Natural killer cell (primary cell): Measurements from ENCODE around the gene CCDC181. TPM values are rescaled to one million over a fixed set of nuclear protein-coding genes. Genes with fewer than 3 reads are reported as not detected.

ENCODE experiments used
- ATAC-seq, 3 donors: fragments of 150-1000 bp in 2 of 3; fragments of 200-7000 bp in 1 of 3; cut with Tn5 transposase; 1 replicate in 1 of 3; 2 replicates in 2 of 3; pipeline ENCODE4 v1.10.0; 2021; ENCODE audit warnings: mild to moderate bottlenecking in 2 of 3, moderate library complexity in 2 of 3
- DNase-seq, 2 donors: peaks; one replicate each; pipeline versions ENCODE4 v3.0.0 to v3.0.0-alpha.2; 2013 to 2021; ENCODE audit warnings: mixed read lengths in 1 of 2
- H3K27ac ChIP-seq: one replicate; pipeline ENCODE4 v1.5.1; 2013; ENCODE audit warnings: mild to moderate bottlenecking, low read length
- H3K27me3 ChIP-seq: one replicate; pipeline ENCODE4 v1.6.1; 2013; ENCODE audit warnings: low read length; ENCODE audit not compliant: control insufficient read depth, insufficient read depth
- H3K36me3 ChIP-seq: one replicate; pipeline ENCODE4 v1.6.1; 2013; ENCODE audit warnings: low read length; ENCODE audit not compliant: control insufficient read depth, insufficient read depth
- H3K4me1 ChIP-seq: one replicate; pipeline ENCODE4 v1.6.1; 2013; ENCODE audit warnings: low read length; ENCODE audit not compliant: control insufficient read depth, insufficient read depth
- H3K4me3 ChIP-seq: one replicate; pipeline ENCODE4 v1.5.1; 2013; ENCODE audit warnings: low read length
- H3K9me3 ChIP-seq: one replicate; pipeline ENCODE4 v1.6.1; 2013; ENCODE audit warnings: low read length; ENCODE audit not compliant: control insufficient read depth, insufficient read depth
- H3K27ac Mint-ChIP-seq, 2 donors: one replicate each; pipeline ENCODE4 v1.8.0; 2022; ENCODE audit warnings: mild to moderate bottlenecking in 2 of 2, mixed read lengths in 2 of 2, moderate library complexity in 1 of 2
- H3K27me3 Mint-ChIP-seq, 2 donors: one replicate each; pipeline ENCODE4 v1.8.0; 2022; ENCODE audit warnings: low read depth in 2 of 2, mixed read lengths in 2 of 2
- H3K36me3 Mint-ChIP-seq: one replicate; pipeline ENCODE4 v1.8.0; 2022; ENCODE audit warnings: mixed read lengths
- H3K4me1 Mint-ChIP-seq, 2 donors: one replicate each; pipeline ENCODE4 v1.8.0; 2022; ENCODE audit warnings: mixed read lengths in 2 of 2
- H3K4me3 Mint-ChIP-seq: one replicate; pipeline ENCODE4 v1.8.0; 2022; ENCODE audit warnings: mild to moderate bottlenecking, moderate library complexity, mixed read lengths
- H3K9me3 Mint-ChIP-seq, 2 donors: one replicate each; pipeline ENCODE4 v1.8.0; 2022; ENCODE audit warnings: mixed read lengths in 2 of 2
- CTCF ChIP-seq: fragments of 200-600 bp; IDR thresholded peaks from one replicate; pipeline ENCODE4 v1.8.0; 2022; ENCODE audit warnings: antibody characterized with exemption
- WGBS: methylation state at CpG from one replicate; pipeline ENCODE4 v1.1.7; 2013; ENCODE audit warnings: missing lambda C conversion rate; ENCODE audit not compliant: insufficient coverage; 5-methylcytosine and 5-hydroxymethylcytosine counted together
- intact Hi-C: fragments of 100-400 bp; cut with micrococcal nuclease; formaldehyde crosslinking; loops from one replicate; pipeline ENCODE4 v1.14.2; 2022
- total RNA-seq, 4 donors: library from RNA; stranded (reverse); fragments of 120-200 nt in 1 of 4; gene quantifications; one replicate each; pipeline versions ENCODE4 v1.2.3 to v1.2.4, GENCODE V29; 2013 to 2022

CCDC181 gene
- total RNA-seq, 3 donors from 2014 or later (not counting 1 experiment from before 2014, with no cell fraction given): not detected

GRCh38 chr1:169345511-169345910 is 81.8 kb downstream of the CCDC181 start:
- H3K9me3 Mint-ChIP-seq: no peaks in the 10 kb centered on the region
- H3K36me3 Mint-ChIP-seq: no peaks in the 10 kb centered on the region
- 97% methylated on average over 1 of the region's 1 CpG for WGBS
- Histone ChIP-seq H3K4me3 (no peak overlapping the region), H3K4me1 (no peaks in the 10 kb centered on the region), H3K27me3 (no peaks in the 10 kb centered on the region), H3K9me3 (no peaks in the 10 kb centered on the region), H3K27ac (no peak overlapping the region), H3K36me3 (no peaks in the 10 kb centered on the region)
- no peaks in the 10 kb centered on the region for H3K27me3 Mint-ChIP-seq
- H3K27ac Mint-ChIP-seq: no peak overlapping the region
- no peaks in the 10 kb centered on the region for H3K4me1 Mint-ChIP-seq
- TF ChIP-seq CTCF: no peak
- H3K4me3 Mint-ChIP-seq: no peak overlapping the region
- no peak for ATAC-seq
- intact Hi-C loops: loop anchor here (5.0 kb wide), 1 partner anchor 1003 kb away; no protein-coding TSS in a partner anchor
- DNase-seq: no peak

Other genes with a start within 250 kb of the CCDC181 start
- 1 to 10 TPM; 5.2 to 9.9 (median 9.8) TPM for gene NME7, start 59.7 kb downstream of the CCDC181 start, total RNA-seq
- 10 to 100 TPM; 13.2 to 21.6 (median 18.2) TPM for gene BLZF1, start 59.3 kb downstream of the CCDC181 start, total RNA-seq
- 1 to 10 TPM; 5.0 to 6.3 (median 5.3) TPM for gene SLC19A2, start 58.5 kb upstream of the CCDC181 start, total RNA-seq
- 1 to 10 TPM in 1 of 3 donors, under 1 TPM in 2; 0.02 to 1.7 (median 0.45) TPM for gene F5, start 159.0 kb upstream of the CCDC181 start, total RNA-seq
- gene SELP, start 202.7 kb upstream of the CCDC181 start, total RNA-seq: 1 to 10 TPM; 1.5 to 5.4 (median 2.5) TPM